ENCODE data around the gene SMOC2. TPM values are rescaled to one million over a fixed set of nuclear protein-coding genes. Genes with fewer than 3 reads are reported as not detected.

The SMOC2 gene
- total RNA-seq, 1 donor from 2014 or later, result 14.4 TPM

DNA sequence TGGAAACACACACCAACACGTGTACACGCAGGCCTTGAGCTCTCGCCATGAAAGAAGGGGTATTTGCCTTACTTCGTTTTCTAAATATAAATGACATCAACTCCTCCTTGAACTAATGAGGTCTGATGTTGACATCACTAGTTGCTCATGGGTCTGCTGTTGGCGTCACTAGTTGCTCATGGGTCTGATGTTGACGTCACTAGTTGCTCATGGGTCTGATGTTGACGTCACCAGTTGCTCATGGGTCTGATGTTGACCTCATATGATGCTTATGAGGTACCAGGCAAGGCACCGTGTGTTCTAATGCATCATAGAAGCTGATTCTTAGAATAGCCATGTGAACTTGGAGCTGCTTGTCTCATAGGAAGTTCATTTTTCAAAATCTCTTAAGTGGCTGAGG is 116.5 kb downstream of the SMOC2 start:
- no peaks in the 10 kb centered on the region for H3K9me3 ChIP-seq (replicated peaks)
- H3K4me1 ChIP-seq, result peaks cover 24% of the 10 kb centered on the region
- intact Hi-C loops (cut with micrococcal nuclease), result no loop called here
- no peak for DNase-seq
- peaks cover 2% of the 10 kb centered on the region for H3K27me3 ChIP-seq (ENCODE audit: low read depth)
- H3K27ac ChIP-seq (replicated peaks), result no peak overlapping the region
- no peak for TF ChIP-seq CTCF (IDR thresholded peaks at IDR 0.05; ENCODE audit: borderline replicate concordance)
- H3K4me3 ChIP-seq, result no peak overlapping the region
- no peaks in the 10 kb centered on the region for H3K36me3 ChIP-seq

GRCh38 chr6:168558686-168559085 is 117.7 kb downstream of the SMOC2 start:
- no peak for TF ChIP-seq CTCF (IDR thresholded peaks at IDR 0.05; ENCODE audit: borderline replicate concordance)
- peaks cover 11% of the 10 kb centered on the region for H3K27me3 ChIP-seq (ENCODE audit: low read depth)
- no peaks in the 10 kb centered on the region for H3K36me3 ChIP-seq
- DNase-seq, result no peak
- peaks cover 24% of the 10 kb centered on the region for H3K4me1 ChIP-seq
- intact Hi-C loops (cut with micrococcal nuclease), result no loop called here
- no peak overlapping the region for H3K27ac ChIP-seq (replicated peaks)
- no peaks in the 10 kb centered on the region for H3K9me3 ChIP-seq (replicated peaks)
- H3K4me3 ChIP-seq, result no peak overlapping the region

DNA sequence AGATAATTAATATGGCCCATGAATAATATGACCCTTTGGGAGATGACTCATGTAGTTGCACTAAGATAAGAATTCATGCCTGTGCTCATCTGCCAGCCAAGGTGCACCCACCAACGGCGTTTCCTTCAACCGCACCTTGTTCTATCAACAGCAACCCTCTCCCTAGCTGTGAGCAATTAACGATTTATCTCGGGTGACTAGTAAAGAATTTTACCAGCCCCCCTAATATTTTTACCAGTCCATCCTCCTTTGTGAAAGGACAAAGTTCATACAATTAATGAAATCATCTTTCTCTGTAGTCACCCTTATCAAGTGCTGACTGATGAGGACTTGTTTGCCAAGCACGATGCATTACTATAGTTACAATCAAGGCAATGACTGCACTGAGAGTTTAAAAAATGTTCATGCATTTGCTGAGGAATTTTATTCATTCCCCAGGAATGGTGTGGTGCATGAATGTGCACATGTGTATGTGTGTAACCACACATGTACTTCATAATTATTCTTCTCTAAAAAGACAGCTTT is 118.7 kb downstream of the SMOC2 start:
- Histone ChIP-seq H3K4me1 (peaks cover 17% of the 10 kb centered on the region), H3K4me3 (no peak overlapping the region), H3K9me3 (replicated peaks) (peaks cover 4% of the 10 kb centered on the region), H3K27me3 (ENCODE audit: low read depth) (peaks cover 14% of the 10 kb centered on the region), H3K27ac (replicated peaks) (no peak overlapping the region), H3K36me3 (no peaks in the 10 kb centered on the region)
- DNase-seq, result no peak
- intact Hi-C loops (cut with micrococcal nuclease), result no loop called here
- no peak for TF ChIP-seq CTCF (IDR thresholded peaks at IDR 0.05; ENCODE audit: borderline replicate concordance)

DNA sequence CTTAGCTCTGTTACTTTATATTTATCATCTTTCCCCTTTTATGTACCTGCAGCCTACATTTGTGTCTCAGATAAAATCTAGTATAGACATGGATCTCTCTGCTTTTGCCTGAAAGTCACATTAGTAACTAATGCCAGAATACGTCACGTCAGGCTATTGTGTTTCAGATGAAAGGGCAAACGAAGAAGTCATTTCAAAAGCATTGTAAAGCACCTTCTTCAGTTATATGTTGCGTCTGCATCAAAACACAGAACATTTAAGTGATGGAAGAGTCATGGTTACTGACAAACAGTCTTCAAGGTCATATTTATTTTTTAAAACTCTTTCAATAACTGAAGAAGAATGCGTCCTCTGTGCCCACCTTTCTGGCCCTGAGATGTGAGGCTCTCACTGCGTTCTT is 119.1 kb downstream of the SMOC2 start:
- no peak for DNase-seq
- Histone ChIP-seq H3K4me1 (peaks cover 13% of the 10 kb centered on the region), H3K27me3 (ENCODE audit: low read depth) (peaks cover 14% of the 10 kb centered on the region), H3K27ac (replicated peaks) (no peak overlapping the region), H3K36me3 (no peaks in the 10 kb centered on the region), H3K4me3 (no peak overlapping the region), H3K9me3 (replicated peaks) (peaks cover 7% of the 10 kb centered on the region)
- intact Hi-C loops (cut with micrococcal nuclease), result no loop called here
- no peak for TF ChIP-seq CTCF (IDR thresholded peaks at IDR 0.05; ENCODE audit: borderline replicate concordance)

DNA sequence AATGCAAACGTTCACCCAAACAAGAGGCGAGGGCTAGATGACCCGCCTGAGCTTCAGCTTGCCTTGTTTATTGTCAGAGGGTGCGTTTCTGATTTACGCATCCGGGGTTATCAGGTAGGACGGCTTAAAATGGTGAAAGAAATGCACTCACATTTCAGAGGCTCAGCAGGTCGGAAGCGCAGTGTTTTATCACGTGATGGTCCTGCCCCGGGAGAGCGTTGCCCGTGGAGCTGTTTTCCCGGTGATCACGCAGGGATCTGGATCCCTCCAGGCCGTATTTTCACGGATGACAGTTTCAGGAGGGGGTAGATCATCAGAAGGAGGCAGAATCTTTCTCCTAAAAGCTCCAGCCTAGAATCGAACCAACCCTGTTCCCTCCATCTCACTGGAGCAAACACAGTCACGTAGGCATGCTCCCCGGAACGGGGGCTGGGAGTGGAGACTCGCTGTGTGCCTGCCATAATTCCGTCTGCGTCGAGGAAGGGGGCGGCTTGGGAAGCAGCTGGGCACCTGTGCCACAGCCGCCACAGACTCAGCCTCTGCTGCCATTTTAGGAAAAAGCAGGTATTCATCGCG is 121.7 kb downstream of the SMOC2 start:
- intact Hi-C loops (cut with micrococcal nuclease), result no loop called here
- Histone ChIP-seq H3K4me3 (no peak overlapping the region), H3K36me3 (no peaks in the 10 kb centered on the region), H3K4me1 (peaks cover 13% of the 10 kb centered on the region), H3K27me3 (ENCODE audit: low read depth) (peaks cover 14% of the 10 kb centered on the region), H3K27ac (replicated peaks) (no peak overlapping the region), H3K9me3 (replicated peaks) (peaks cover 7% of the 10 kb centered on the region)
- DNase-seq, result no peak
- no peak for TF ChIP-seq CTCF (IDR thresholded peaks at IDR 0.05; ENCODE audit: borderline replicate concordance)
